NCI-H2227 (cell line): ENCODE data around the gene CDKN2AIP.

ENCODE experiments used
- DNase-seq: peaks from one replicate; lab custom pipeline; 2025; ENCODE audit not compliant: unreplicated experiment; lab: John Stamatoyannopoulos, UW

The CDKN2AIP gene, protein sequence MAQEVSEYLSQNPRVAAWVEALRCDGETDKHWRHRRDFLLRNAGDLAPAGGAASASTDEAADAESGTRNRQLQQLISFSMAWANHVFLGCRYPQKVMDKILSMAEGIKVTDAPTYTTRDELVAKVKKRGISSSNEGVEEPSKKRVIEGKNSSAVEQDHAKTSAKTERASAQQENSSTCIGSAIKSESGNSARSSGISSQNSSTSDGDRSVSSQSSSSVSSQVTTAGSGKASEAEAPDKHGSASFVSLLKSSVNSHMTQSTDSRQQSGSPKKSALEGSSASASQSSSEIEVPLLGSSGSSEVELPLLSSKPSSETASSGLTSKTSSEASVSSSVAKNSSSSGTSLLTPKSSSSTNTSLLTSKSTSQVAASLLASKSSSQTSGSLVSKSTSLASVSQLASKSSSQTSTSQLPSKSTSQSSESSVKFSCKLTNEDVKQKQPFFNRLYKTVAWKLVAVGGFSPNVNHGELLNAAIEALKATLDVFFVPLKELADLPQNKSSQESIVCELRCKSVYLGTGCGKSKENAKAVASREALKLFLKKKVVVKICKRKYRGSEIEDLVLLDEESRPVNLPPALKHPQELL

DNA sequence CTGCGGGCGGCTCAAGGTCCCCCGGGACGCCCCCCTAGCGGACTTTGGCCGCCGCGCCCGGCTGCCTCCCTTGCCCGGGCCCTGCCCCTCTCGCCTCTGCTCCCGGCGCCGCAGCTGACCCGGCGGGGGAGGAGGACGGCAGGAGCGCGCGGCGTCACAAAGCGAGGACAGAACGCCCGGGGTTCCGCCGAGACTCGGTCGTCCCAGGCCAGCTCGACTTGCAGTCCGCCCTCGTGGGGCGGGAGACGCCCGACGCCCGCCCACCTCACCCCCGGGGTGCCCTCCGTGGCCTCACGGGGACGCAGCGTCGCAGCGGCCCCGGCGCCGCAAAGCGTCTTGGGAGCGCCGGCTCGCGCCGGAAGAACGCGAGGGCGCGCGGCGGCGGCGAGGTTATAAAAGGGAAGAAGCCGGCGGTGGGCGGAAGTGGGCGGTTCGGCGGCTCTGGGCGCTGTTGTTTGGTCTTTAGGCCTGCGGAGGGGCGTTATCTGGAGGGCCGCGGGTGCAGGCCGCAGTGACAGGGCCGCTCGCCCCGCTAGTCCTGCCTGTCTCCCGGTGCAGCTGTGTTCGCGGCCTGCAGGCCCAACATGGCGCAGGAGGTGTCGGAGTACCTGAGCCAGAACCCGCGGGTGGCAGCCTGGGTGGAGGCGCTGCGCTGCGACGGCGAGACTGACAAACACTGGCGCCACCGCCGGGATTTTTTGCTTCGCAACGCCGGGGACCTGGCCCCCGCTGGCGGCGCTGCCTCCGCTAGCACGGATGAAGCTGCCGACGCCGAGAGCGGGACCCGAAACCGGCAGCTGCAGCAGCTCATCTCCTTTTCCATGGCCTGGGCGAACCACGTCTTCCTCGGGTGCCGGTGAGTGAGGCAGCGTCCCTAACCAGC, at the start of gene CDKN2AIP:
TSS of gene CDKN2AIP (plus strand) at position 423 of the 883 bp plus-strand sequence. CDS start at position 585, 162 bp downstream.
- peak; percentile 95 for DNase-seq

DNA sequence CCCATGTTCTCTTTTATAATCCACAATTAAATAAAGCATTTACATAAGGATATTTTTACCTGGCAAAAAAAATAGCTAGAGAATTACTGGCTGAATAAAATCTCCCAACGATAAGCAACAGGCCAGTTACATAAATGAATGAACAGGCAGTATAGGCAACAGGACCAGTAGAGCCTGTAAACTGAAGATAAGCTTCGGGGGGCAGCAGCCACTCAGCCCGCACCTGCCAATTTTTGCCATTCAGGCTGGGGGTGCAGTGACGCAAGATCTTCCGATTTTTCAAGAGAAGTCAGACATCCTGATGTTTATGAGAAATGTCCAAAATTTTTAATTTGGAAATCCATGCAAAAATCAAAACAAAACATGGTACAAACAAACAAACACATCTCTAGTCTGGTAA, 49.0 kb upstream of the CDKN2AIP start:
- DNase-seq = no peak

DNA sequence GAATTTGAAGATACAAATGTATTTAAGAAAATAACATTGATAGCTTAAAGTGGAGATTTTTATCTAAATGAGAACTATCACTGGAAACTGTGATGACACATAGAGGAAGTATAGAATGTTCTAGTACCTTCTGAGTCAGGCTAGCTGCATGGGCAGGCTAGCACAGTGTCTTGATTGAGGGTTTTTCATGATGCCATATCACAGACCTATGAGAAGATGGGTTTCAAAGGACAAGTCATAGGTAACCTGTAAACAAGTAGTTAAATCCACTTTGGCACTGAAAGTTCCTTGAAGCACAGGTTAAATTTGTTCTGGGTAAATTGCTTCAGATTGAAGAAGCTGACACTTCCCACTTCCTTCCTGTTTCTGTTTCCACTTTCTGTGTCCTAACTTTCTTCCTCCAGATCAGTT, 48.2 kb upstream of the CDKN2AIP start:
- DNase-seq = no peak

DNA sequence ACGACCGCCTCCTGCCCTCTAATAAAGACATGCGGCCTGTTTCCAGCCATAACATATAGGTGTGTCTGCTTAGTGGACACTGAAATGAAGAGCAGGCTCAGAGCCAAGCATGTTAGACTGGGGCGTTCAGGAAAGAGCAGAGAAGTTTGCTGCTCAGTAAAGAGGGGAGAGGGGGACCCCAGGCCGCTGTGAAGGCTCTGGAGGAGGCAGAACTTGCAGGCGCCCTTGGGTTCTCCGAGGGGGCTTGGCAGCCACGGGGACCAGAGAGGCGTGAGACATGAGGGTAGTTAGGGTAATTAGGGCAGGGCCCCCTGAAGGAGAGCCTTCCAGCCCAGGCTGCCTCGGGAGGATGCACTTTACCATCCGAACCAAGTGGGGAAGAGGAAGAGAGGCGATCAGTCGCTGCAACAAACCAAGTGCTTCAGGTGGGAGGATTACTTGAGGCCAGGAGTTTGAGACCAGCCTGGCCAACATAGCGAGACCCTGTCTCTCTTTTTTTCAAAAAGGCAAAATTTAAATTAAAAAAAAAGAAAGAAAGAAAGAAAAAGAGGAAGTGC, 46.6 kb upstream of the CDKN2AIP start:
- no peak for DNase-seq

DNA sequence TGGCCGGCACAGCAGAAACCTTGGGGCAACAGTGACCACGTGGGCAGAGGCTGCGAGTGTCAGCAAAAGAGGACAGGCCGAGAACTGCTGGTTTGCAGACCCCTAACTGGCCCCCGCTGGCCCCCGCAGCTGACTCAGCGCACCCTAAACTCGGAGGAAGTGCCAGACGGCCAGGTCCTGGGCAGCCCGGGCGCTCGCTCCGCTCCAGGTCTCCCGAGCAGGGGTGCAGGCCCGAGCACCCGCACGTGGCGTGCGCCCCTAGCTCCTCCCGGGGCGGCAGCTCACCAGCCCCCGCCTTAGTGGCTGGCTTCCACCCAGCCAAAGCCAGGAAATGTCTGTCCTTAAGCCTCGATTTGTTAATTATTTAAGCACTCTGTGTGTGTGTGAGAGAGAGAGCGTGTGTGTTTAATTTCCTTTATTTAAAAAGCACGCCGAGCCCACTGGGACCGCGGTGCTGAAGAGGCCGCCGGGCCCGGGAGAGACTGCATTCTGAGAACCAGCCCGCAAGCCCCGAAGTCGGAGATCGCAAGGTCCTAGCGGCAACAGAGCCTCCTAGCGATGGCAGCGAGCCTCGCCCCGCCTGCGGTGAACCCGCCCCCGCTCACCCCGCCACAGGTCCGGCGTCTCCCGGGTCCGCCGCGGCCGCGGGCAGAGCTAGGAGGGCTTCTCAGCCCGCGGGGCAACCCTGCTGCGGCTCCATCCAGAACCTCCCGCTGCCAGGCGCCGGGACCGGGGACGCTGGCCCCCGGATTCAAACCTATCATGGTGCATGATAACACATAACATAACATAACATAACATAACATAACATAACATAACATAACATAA, 45.9 kb upstream of the CDKN2AIP start:
- DNase-seq = no peak

DNA sequence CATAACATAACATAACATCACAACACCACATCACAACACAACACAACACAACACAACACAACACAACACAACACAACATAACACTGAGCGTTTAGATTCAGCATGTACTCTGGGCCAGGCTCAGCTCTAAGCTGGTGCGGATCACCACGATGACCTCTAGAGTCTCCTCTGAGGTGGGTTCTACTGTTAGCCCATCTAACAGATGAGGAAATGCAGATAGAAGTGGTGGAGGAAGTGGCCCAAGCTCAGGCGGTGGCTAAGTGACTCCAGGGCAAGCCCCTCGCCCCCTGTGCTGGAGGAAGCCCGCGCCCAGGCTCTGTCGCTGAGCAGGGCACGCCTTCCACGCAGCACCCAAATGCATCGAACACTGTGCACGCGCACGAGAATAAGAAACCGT, 45.3 kb upstream of the CDKN2AIP start:
- no peak for DNase-seq

DNA sequence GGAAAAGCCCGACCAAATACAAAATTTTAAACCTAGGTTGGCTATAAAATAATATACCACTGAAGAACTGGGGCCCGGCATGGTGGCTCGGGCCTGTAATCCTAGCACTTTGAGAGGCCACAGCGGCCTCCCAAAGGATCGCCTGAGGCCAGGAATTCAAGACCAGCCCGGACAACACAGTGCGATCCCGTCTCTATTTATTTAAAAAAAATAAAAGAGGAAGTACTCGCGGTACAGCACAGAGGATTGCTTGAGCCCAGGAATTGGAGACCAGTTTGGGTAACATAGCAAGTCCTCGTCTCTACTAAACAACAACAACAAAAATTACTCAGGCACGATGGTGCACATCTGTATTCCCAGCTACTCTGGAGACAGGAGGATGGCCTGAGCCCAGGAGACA, 44.8 kb upstream of the CDKN2AIP start:
- DNase-seq = no peak

DNA sequence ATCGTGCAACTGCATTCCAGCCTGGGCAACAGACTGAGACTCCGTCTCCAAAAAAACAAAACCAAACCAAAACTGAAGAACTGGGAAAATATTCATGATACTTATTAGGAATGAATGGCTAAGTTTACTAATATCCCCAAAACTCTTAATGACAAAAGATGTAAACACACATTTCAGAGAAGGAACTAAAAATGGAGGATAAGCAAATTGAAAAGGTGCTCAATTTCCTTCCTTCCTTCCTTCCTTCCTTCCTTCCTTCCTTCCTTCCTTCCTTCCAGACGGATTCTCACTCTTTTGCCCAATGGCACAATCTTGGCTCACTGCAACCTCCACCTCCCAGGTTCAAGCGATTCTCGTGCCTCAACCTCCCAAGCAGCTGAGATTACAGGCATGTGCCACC, 44.4 kb upstream of the CDKN2AIP start:
- no peak for DNase-seq

DNA sequence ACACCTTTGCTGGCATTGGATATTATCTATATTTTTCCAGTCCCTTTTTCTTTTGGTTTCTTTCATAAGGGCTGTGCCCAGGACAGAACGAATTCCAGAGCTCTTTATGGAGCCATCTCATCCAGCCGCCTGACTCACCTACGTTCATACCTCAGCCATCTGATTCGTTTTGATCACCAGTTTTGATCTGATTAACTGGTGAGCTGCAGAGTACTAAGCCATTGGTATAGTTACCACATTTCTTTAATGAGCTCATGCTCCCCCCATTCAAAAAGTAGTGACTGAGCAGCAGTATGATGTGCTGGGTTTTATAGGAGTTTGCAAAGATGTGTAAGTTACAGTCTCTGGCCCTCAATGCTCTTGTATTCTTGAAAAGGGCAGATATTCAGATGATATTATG, 43.0 kb upstream of the CDKN2AIP start:
- DNase-seq = no peak

DNA sequence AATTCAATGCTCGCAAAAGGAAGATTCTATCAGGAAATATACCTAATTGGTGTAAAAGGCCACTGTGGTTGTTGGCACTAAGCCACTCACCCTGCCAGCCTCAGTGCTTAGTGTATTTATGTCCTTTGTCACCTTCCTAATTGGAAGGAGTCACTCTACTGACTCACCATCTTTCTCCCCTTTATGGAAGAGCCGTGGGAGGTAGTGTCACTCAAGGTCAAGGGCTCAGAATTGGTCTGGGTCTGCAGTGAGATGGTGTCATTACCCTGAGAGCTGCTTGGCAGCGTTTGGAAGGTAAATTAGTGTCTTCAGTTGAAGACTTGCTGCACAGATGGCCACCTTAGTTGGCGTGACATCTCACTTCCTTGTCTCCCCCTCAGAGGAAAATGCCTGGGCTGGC, 41.7 kb upstream of the CDKN2AIP start:
- peak; percentile 80 for DNase-seq

DNA sequence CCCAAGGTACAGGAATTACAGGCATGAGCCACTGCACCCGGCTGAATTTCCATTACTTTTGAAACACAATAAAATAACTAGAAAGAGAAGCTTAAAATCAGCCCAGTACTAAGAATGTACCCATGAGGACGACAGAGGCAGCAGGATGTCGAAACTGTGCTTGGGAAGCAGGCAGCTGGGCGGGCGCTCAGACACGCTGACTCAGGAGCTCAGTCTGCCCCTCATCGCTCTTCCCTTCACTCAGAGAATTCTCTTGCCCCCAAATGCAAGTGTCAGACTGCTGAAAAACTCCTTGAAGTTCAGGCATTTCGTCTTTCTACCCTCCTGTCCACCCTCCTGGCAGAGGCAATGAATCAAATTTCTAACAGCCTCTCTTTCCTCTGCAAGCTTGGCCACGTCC, 41.0 kb upstream of the CDKN2AIP start:
- DNase-seq = no peak

DNA sequence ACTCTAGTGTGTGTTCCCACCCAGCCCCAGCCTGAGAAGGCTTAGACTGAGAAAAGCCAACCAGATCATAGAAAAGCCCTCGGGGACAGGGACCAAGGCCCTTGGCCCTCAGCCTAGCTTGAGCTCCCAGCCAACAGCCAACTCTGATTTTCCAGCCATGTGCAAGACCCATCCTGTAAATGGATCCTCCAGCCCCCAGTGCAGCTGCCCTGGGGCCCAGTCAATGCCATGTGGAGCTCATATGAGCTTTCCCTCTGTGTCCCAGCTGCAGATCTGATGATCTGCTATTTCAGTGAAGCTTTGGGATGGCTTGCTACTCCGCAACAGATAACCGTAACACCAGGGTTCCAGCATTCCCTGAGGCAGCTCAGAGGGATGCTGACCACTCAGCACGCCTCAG, 40.5 kb upstream of the CDKN2AIP start:
- DNase-seq = no peak

DNA sequence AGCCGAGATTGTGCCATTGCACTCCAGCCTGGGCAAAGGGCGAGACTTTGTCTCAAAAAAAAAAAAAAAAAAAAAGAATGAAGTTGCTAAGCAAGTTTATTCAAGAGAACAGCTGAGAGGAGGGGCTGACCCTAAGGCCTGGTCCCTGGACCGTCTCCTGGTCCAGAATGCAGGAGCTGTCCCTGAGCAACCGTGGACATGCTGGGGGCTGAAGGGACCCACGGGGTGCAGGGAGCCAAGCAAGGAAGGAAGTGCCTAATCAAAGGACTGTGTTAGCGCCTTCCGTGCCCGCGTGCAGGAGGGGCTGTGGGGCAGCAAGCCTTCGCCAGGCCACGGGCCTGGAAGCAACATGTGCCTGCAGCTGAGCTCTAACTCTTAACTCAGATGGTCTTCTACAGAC, 39.1 kb upstream of the CDKN2AIP start:
- DNase-seq = no peak

DNA sequence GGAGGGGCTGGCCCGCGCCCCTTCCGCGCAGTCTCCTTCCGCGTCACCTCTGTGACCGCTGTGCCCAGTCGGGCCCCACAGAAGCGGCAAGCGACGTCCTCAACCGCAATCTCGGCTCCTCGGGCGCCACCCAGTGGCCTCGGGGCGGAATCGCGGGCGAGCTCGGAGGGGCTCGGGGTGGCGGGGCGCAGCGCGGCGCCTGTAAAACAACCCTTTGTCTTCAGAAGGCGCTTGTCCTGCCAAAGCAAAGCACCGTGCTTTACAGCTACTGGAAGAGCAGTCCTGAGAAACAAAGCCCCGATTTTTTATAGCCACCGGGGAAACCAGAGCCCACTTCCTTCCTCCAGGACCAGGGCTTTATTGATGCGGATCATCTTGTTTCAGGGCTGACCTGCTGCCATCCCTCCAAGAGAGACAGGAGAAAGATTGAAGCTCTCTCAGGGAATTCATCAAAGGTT, 37.3 kb upstream of the CDKN2AIP start:
- peak; percentile 90 for DNase-seq

DNA sequence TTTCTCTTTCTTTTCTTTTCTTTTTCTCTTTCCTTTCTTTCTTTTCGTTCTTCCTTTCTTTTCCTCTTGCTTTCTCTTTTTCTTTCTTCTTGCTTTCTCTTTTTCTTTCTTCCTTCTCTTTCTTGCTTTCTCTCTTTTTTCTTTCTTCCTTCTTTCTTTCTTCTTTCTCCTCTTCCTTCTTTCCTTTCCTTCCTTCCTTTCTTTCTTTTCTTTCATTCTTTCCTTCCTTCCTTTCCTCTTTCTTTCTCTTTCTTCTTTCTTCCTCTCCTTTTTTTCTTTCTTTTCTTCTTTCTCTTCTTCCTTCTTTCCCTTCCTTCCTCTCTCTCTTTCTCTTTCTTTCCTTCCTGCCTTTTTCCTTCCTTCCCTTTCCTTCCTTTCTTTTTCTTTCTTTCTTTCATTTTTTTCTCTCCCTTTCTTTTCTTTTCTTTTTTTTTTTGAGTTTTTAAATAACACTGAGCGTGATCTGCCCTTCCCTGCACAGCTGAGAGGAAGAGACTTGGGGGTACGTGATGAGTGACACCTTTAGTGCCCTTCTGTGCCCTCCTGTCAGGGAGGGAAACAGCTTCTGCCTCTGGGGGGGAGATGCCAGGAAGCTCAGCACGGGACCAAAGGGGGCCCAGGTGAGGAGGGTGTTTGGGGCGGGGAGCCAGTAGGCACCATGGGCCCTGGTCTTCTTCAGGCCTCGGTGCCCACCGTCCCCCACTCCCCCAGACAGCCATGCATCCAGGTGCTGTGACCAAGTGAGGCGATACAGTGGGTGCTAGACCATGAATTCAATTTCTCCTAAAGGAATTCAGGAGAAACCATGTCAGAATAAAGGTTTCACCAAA, 36.6 kb upstream of the CDKN2AIP start:
- no peak for DNase-seq

DNA sequence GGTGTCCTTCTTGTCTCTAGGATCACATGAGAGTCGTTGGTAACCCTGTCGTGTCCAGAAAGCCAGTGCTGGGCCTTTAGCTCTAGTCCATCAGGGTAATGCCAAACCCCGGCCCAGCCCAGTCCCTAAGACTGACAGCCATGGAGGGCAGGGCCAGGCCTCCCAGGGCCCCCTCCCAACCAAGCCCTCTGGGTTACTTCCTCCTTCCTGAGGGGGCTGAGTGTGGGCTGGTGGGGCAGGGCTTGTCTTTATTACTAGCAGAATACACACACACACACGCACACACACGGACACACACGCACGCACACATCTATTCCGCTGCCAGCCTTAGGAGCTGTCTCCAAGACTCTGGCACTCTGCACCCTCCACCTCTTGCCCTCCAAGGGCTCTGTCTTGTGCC, 35.6 kb upstream of the CDKN2AIP start:
- DNase-seq = peak; percentile 8

DNA sequence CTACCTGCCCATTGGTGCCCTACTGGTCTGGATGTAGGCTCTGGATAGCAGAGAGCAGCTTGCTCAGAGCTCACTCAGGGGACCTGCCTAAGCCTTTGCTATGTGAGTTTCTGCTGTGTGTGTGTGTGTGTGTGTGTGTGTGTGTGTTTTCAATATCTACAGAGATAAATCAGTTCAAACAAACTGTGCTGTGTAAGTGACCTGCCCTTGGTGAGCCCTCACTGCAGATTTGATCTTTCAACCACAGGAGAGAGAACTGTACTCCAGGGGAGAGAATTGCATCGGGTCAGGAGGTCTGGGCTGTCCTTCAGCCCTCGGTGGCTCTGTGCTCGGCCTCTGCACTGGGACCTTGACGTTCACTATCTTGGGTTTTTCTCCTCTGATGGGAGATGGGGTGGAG, 35.0 kb upstream of the CDKN2AIP start:
- no peak for DNase-seq

DNA sequence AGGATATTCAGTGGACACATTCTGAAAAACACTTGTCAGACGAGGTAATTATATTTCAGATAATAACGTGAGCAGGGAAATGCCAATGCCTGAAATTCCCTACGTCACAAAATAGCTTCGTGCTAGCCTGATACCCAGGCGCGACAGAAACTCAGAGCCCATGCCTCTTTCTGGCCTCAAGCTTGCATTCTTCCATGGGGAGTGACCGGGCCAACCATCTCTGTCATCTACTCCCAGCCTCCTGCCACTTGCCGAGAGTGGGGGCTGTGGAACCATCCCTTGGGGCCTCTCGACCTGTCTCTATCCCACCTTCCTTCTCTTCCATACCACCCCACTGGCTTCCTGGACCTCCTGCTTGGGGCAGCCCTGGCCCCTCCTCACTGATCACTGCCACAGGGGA, 34.5 kb upstream of the CDKN2AIP start:
- DNase-seq = no peak

DNA sequence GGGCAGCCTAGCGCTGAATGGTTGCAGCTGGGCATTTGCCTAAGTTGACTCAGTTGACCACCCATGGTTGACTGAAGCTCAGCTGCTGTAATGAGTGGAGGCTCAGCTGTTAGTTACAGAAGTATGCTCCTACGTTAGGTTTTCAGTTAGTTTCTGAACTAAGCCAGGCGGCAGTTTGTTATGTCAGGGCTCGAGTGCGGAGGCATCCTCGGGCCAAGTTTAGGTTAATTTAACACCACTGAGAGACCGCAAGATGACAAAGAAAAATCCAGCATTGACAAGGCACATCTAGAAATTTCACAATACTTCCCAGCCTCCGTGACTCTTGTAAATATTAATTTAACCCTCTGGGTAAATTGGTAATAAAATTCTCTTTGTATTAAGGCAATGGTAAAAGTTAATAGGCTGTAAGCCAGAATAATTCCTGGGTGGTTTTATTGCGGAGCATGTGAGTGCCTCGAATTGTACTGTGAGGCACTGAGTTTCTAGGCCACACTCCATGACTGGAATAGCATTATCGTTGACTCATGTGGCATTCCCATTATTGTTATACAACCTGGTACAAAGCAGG, 33.1 kb upstream of the CDKN2AIP start:
- DNase-seq = no peak
